ENCODE measurements around the gene CAMK4. TPM values are rescaled to one million over a fixed set of nuclear protein-coding genes. Genes with fewer than 3 reads are reported as not detected.

CAMK4 gene
- total RNA-seq, 4 donors from 2014 or later: 0.19 to 1.1 (median 0.56) TPM

- no peak for TF ChIP-seq CTCF (IDR thresholded peaks at IDR 0.05; ENCODE audit: low read depth)
Observed at GRCh38 chr5:111296570-111296969, 72.4 kb downstream of the CAMK4 start.

- no peak for TF ChIP-seq CTCF (IDR thresholded peaks at IDR 0.05; ENCODE audit: low read depth)
Observed at GRCh38 chr5:111299067-111299481, 74.9 kb downstream of the CAMK4 start.

- TF ChIP-seq CTCF (IDR thresholded peaks at IDR 0.05; ENCODE audit: low read depth): no peak
Observed at GRCh38 chr5:111299831-111300432, 75.7 kb downstream of the CAMK4 start.

- no peak for TF ChIP-seq CTCF (IDR thresholded peaks at IDR 0.05; ENCODE audit: low read depth)
Observed at GRCh38 chr5:111301264-111301663, 77.1 kb downstream of the CAMK4 start.

GRCh38 chr5:111308951-111309350 is 84.8 kb downstream of the CAMK4 start:
- no peak for TF ChIP-seq CTCF (IDR thresholded peaks at IDR 0.05; ENCODE audit: low read depth)

- TF ChIP-seq CTCF (IDR thresholded peaks at IDR 0.05; ENCODE audit: low read depth): no peak
Observed at GRCh38 chr5:111309384-111309783, 85.2 kb downstream of the CAMK4 start.

- TF ChIP-seq CTCF (IDR thresholded peaks at IDR 0.05; ENCODE audit: low read depth): no peak
Observed at GRCh38 chr5:111310711-111311620, 86.8 kb downstream of the CAMK4 start.
